Measurements from ENCODE around the gene S1PR3.

Gene S1PR3

DNA sequence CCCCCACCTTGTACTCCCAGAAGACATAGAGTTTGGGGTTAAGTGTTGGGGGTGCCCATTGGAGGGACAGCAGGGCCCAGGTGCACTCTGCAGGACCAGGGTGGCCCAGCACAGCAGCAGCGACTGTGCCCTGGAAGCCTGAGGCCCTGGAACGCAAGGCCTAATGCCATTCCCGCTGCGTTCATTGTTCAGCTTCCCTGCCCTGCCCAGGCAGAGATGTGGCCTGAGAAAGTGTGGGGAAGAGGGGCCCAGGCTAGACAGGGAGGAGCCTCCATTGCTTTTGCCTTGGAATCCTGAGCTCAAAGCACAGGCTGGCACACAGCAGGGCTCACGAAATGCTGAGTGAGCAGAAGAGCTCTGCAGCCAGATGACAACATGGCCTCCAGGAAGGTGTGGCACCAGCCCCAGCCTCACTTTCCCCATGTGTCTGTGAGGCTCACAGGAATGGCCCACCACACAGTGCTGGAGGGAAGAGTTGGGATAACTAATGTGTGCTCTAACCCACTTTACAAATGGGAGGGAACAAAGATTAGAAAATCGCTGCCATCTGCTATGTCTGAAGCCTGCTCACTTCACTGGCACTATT lies 19.4 kb downstream of the S1PR3 start:
- DNase-seq = no peak

GRCh38 chr9:89011683-89012082 lies 20.4 kb downstream of the S1PR3 start:
- DNase-seq = no peak

- DNase-seq = no peak
Measured at GRCh38 chr9:89012294-89013042, 21.2 kb downstream of the S1PR3 start.

GRCh38 chr9:89013660-89014059 lies 22.4 kb downstream of the S1PR3 start:
- no peak for DNase-seq

DNA sequence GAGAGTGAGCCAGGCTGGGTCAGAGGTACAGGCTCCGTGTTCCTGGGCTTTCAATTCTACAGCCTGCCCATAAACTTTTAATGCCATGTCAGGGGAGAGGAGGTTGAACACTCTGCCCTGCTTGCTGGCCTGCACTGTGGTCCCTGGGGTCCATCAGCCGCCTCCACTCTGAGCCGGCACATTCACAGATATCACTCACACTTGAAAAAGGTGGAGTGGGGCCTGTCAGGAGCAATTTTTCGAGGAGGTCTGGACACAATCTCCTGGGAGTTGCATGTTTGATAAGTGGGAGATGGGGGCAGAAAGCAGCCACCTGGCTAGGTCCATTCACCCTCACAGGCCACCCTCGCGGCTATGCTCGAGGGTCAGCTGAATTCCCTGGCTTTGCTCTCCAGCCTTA lies 22.9 kb downstream of the S1PR3 start:
- no peak for DNase-seq

GRCh38 chr9:89015336-89015735 lies 24.1 kb downstream of the S1PR3 start:
- DNase-seq = no peak

GRCh38 chr9:89020754-89021153 lies 29.5 kb downstream of the S1PR3 start:
- no peak for DNase-seq

DNA sequence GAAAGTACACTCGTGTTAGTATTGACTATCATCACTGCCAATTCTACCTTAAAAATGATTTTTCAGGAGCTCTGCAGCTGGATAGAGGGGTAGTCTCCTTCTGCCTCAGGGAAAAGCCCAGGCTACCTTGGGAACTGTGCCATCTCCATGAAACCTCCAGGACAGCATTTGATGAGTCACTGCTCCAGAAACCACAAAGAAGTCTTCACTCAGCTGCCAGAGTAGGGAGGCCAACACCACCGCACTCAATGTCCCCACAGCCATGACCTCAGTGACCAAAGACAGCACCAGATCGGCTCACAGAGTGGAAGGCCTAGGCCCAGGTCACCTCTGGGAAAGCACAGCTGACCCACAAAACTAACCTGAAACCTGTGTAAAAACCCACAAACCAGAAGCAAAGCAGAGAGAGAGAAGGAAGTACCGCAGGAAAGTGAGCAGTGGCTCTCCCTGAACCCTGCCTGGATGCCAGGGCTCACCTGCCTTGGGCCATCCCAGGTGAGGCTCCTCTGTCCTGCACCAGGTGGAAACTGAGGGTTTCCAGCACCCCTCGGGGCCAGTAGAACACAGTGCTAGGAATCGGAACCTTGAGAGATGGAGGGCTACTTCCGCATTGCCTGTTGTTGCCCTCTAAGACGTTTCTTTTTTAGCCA lies 30.0 kb downstream of the S1PR3 start:
- no peak for DNase-seq

DNA sequence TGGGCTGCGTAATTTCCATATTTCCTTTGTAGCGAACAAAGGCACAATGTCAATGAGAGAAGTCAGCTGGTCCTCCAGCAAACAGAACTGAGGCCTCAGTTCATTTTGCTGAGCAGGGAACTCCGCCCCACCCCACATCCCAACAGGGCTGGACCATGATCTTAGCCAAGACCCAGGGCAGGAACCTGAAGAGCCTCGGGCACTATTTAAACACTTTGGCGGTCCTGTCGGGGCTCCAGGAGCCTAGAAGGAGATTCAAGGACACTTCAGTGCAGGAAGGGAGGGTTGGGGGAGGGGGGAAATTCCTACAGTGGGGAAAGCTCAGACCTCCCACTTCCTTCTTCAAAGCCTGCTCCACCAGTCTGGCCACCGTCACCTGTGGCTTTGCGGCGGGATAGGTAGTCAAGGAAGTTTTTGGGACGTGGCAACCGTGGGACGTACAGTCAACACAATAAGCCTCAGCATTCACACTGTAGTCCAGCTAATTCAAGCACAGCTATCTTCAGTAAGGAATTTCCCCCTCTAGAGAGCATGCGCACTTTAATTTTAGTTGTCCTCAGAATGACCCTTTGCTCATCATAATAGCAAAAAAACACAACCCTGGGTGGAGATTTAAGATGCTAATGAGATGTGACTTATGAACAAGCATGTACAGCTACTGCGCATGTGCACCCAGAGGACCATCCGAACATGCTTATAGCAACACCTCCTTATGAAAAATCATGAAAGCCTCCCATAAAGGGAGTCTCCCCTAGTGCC lies 30.9 kb downstream of the S1PR3 start:
- no peak for DNase-seq

- DNase-seq = no peak
Measured at GRCh38 chr9:89022902-89023301, 31.6 kb downstream of the S1PR3 start.

DNA sequence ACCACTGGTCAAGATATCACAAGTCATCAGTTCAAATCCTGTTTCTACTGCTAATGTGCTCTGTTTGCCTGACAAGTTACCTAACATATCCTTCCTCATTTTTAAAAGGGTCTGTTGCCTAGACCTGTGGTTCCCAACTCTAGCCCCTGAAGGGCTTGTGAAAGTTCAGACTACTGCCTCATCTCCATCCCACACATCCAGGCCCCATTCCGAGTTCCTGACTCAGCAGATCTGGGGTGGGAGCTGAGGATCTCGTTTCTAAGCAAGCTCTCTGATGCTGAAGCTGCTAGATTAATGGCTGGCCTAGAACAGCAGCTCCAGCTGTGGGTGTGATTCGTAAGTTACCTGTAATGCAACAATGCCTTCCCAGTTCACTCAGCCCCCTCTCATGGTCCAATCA lies 32.5 kb downstream of the S1PR3 start:
- DNase-seq = no peak

DNA sequence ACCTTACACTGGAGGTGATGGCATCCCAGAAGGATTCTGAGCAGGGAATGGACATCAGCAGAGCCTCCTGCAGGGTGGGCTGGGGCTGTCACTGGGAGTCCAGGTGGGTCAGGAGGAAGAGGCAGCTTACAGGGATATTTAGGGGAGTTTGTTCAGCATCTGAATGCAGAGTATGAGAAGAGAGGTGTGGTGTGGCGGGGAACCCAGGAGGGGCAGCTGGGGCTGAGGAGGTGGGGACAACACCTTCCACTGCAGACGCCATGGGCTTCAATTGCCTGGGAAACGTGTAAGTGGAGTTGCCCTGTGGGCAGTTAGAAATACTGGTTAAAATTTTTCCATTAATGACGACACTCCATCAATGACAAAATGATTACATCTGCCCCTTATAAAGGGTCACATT lies 33.5 kb downstream of the S1PR3 start:
- DNase-seq = no peak

DNA sequence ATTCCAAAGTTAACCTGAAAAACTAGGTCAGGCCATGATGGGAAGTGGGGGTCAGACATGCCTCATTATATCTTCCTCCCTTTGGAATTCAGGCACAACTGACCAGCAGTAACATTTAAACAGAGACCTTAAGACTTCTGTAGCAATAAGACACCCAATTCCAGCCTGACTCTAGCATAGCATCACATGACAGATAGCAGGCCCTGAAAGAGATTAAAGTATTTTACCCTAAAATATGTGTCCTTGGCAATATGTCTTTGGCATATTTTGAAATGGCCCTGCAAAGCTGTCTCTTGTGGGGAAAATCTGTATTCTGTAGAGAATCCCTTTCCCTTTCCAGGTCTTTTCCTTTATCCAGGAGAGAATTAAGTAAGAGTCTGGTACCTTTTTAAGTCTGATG lies 34.3 kb downstream of the S1PR3 start:
- no peak for DNase-seq

DNA sequence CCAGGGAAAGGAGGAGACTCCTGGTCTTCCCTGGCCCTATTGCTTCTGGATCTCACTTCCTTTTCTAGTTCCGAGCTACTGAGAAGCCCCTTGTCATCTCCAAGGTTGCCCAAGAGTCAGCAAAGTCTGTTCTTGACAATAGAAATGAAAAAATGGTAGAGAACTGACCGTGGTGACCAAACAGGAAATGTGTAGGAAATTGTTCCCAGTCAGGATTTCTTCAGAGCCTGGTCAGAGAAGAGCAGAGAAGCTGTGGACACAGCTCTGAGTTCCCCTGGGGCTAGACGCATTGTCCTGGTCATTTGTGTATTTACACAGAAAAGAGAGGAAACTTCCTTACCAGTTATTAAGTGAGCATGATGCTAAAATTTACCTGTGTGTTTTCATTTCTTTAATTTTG lies 35.6 kb downstream of the S1PR3 start:
- no peak for DNase-seq

DNA sequence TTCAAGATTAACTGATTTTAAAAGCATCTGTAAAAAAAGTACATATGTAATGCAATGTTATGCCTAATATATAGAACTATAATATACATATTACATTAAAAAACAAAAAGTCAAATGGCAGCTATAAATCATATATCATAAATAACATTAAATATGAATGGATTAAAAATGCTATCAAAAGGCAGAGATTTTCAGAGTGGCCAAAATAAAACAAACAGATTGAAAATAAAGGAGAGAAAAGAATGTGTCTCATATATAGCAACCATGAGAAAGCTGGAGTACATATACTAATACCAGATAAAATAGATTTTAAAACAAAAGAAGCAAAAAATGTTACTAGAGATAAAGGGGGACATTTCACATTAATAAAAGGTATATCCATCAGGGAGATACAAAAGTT lies 38.5 kb downstream of the S1PR3 start:
- DNase-seq = no peak

GRCh38 chr9:89032173-89032572 lies 40.9 kb downstream of the S1PR3 start:
- DNase-seq = no peak

DNA sequence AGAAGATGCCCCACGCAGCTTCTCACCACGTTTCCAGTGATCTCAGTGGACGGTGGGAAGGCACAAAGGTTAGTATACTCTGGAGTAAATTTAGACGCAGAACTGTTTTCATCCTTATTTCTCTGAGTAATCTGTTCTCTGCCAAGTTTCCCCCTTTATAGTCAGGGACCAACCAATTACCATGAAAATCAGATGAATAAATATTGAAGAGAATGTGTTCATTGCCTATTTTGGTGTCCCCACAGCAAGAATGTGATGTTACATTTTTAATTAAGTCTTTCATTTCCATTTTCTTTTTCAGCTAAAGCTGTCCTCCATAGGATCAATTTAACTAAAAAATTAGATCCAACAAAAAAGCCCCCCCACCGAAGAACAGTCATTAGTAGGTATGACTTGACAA lies 41.4 kb downstream of the S1PR3 start:
- DNase-seq = no peak

DNA sequence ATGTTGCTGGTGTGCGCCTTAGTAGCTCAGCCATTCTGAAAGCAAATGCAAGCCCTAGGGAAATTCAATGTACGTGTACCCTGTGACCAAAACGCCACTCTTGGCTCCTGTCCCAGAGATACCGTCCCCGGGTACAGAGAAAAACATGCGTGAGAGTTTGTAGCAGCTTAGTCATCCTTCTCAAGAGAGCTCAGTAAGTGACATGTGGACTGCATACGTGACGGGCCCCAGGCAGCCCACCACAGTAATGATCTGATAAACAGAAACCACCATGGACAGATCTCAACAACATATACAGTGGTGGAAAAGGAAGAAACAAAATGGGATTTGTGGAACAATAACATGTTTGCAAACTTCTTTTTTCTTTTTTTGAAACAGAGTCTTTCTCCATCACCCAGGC lies 45.1 kb downstream of the S1PR3 start:
- DNase-seq = no peak

GRCh38 chr9:89036891-89037290 lies 45.6 kb downstream of the S1PR3 start:
- no peak for DNase-seq

GRCh38 chr9:89037346-89037745 lies 46.1 kb downstream of the S1PR3 start:
- no peak for DNase-seq

- no peak for DNase-seq
Measured at GRCh38 chr9:89037891-89038290, 46.6 kb downstream of the S1PR3 start.

DNA sequence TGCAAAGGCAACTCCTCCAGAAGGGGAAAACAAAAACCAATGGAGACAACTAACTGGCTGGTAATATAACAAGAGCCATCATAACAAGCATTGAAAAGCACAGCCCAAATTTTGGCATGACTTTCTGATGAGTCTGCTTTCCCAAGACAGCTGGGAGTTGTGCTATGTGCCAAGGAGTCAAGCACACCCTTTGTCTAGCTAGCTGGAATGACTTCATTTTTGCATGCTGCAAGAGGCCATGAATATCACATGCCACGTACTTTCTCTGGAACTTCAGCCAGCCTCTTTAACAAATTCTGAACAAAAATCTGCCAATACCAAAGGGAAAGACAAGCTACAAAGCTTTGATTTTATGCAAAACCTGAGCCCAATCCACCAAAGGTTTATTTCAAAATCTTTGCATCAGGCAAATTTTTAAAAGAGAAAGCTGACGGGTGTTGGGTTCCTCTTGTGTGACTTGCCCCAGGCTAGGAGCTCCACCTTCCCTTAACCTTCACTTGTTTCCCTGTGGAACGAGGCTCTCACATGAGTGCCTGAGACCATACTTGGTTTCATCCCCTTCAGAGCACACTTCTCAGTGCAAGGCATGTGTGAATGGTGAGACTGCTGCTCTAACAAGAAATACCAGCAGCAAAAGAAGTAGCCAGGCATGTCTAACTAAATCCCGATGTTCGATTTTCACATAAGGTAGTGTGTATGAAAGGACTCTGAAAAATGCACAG lies 47.3 kb downstream of the S1PR3 start:
- no peak for DNase-seq

GRCh38 chr9:89039104-89039465 lies 47.8 kb downstream of the S1PR3 start:
- DNase-seq = no peak
